GM23248 (cell line): Measurements from ENCODE around the gene KIAA2012.

Experiments
- EZH2 ChIP-seq: fragments of 200-600 bp; sonication (generic); IDR thresholded peaks from 2 replicates; pipeline ENCODE4 v1.6.1; 2018; ENCODE audit warnings: antibody characterized with exemption, mild to moderate bottlenecking; ENCODE audit not compliant: insufficient read depth, poor library complexity, severe bottlenecking
- EZH2phosphoT487 ChIP-seq: fragments of 200-600 bp; sonication (generic); IDR thresholded peaks from 2 replicates; pipeline ENCODE4 v1.6.1; 2018; ENCODE audit warnings: antibody characterized with exemption, moderate library complexity, mild to moderate bottlenecking, low read depth; ENCODE audit not compliant: insufficient read depth

- no peak for TF ChIP-seq EZH2
- TF ChIP-seq EZH2phosphoT487: no peak
These were observed 29.5 kb downstream of the KIAA2012 start for GRCh38 chr2:202102425-202103000.
